ENCODE data around the gene KLK6.
A peak's percentile ranks its signal among the peaks of the same experiment; 100 is the strongest.
"Not testable (repeated sequence)": the region's sequence is repeated elsewhere in the genome, so short reads cannot be mapped to it uniquely, and the experiment has no call there.

KLK6 gene

GRCh38 chr19:50998686-50999085, 29.3 kb upstream of the KLK6 start:
- Histone ChIP-seq H3K27ac (no peak overlapping the region), H3K4me3 (no peak overlapping the region)

- Histone ChIP-seq H3K27ac (no peak overlapping the region), H3K4me3 (no peak overlapping the region)
These were observed 28.7 kb upstream of the KLK6 start for GRCh38 chr19:50998061-50998460.

GRCh38 chr19:50994129-50994528, 24.7 kb upstream of the KLK6 start:
- Histone ChIP-seq H3K27ac (no peak overlapping the region), H3K4me3 (no peak overlapping the region)

GRCh38 chr19:50992666-50993035, 23.3 kb upstream of the KLK6 start:
- H3K4me3 ChIP-seq: no peak overlapping the region
- H3K27ac ChIP-seq: peak overlapping the region in 3 of 21 experiments; percentile 12 to 57 (median 54)

- H3K4me3 ChIP-seq, H3K27ac ChIP-seq: not testable (repeated sequence)
These were observed 15.0 kb upstream of the KLK6 start for GRCh38 chr19:50984416-50984815.

GRCh38 chr19:50983625-50984292, 14.4 kb upstream of the KLK6 start, which contains the start of gene KLK7:
TSS of gene KLK7 (minus strand) at chr19:50983917. CDS start at chr19:50982399, 1,518 bp downstream.
- H3K4me3 ChIP-seq: peak within 1 kb of the TSS in 5 of 7 experiments; percentile 0 to 24 (median 15)
- peak within 1 kb of the TSS in 6 of 21 experiments; percentile 18 to 75 (median 57) for H3K27ac ChIP-seq

- Histone ChIP-seq H3K27ac (peak overlapping the region in 1 of 21 experiments; percentile 16), H3K4me3 (peak overlapping the region in 2 of 7 experiments; percentile 0 to 22)
These were observed 12.8 kb upstream of the KLK6 start for GRCh38 chr19:50982186-50982585.

GRCh38 chr19:50981587-50982146, 12.3 kb upstream of the KLK6 start:
- H3K4me3 ChIP-seq: peak overlapping the region in 2 of 7 experiments; percentile 0 to 22

GRCh38 chr19:50980208-50980607, 10.8 kb upstream of the KLK6 start:
- Histone ChIP-seq H3K27ac (no peak overlapping the region), H3K4me3 (no peak overlapping the region)

More at GRCh38 chr19:50981587-50982146, 12.3 kb upstream of the KLK6 start:
- peak overlapping the region in 1 of 21 experiments; percentile 16 for H3K27ac ChIP-seq

GRCh38 chr19:50979758-50980157, 10.4 kb upstream of the KLK6 start:
- Histone ChIP-seq H3K4me3 (no peak overlapping the region), H3K27ac (no peak overlapping the region)

- Histone ChIP-seq H3K4me3 (no peak overlapping the region), H3K27ac (no peak overlapping the region)
These were observed 9.5 kb upstream of the KLK6 start for GRCh38 chr19:50978772-50979390.

GRCh38 chr19:50977626-50978025, 8.2 kb upstream of the KLK6 start:
- H3K27ac ChIP-seq: no peak overlapping the region
- no peak overlapping the region for H3K4me3 ChIP-seq

- no peak overlapping the region for H3K27ac ChIP-seq
- no peak overlapping the region for H3K4me3 ChIP-seq
These were observed 6.4 kb upstream of the KLK6 start for GRCh38 chr19:50975766-50976165.

GRCh38 chr19:50974702-50975556, 5.5 kb upstream of the KLK6 start:
- H3K4me3 ChIP-seq: no peak overlapping the region
- no peak overlapping the region for H3K27ac ChIP-seq

- Histone ChIP-seq H3K27ac (peak overlapping the region in 1 of 21 experiments; percentile 30), H3K4me3 (no peak overlapping the region)
These were observed 3.5 kb upstream of the KLK6 start for GRCh38 chr19:50972795-50973376.

GRCh38 chr19:50969810-50970209, 419 bp upstream of the KLK6 start:
- peak overlapping the region in 1 of 21 experiments; percentile 46 for H3K27ac ChIP-seq
- not testable (repeated sequence) for H3K4me3 ChIP-seq

- Histone ChIP-seq H3K27ac (peak overlapping the region in 4 of 21 experiments; percentile 14 to 57 (median 20)), H3K4me3 (no peak overlapping the region)
These were observed 527 bp downstream of the KLK6 start for GRCh38 chr19:50968716-50969412.

- Histone ChIP-seq H3K4me3 (no peak overlapping the region), H3K27ac (peak overlapping the region in 2 of 21 experiments; percentile 24 to 57)
These were observed 1.3 kb downstream of the KLK6 start for GRCh38 chr19:50967929-50968715.

Data from skin epidermis (tissue), 12 donors.